HG03442 (cell line): Measurements from ENCODE around the gene MAGI1.
"Not testable (repeated sequence)": the region's sequence is repeated elsewhere in the genome, so short reads cannot be mapped to it uniquely, and the experiment has no call there.

ENCODE experiments used
- ATAC-seq: cut with Tn5 transposase; IDR thresholded peaks from one replicate; pipeline ENCODE4 v1.9.1; 2021; ENCODE audit warnings: mild to moderate bottlenecking, moderate library complexity; ENCODE audit not compliant: unreplicated experiment

Gene MAGI1

GRCh38 chr3:65615329-65615728 is 423.4 kb downstream of the MAGI1 start:
- ATAC-seq, result no peak

DNA sequence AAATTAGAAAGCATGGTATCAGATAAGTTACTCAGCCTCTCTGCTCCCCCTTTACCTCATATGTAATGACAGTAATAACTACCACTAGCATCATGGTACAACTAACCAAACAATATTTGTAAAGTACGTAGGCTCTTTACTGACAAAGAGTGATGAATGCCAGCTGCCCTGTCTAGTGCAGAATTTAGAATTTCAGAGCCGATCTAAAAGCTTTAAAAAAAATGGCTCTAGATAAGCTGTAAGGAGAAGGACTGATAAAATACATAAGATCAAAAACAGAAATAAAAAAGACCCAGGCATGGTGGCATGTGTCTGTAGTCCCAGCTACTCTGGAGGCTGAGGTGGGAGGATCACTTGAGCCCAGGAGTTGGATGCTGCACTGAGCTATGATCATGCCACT is 424.1 kb downstream of the MAGI1 start:
- no peak for ATAC-seq

- ATAC-seq, result not testable (repeated sequence)
These were observed 430.7 kb downstream of the MAGI1 start for GRCh38 chr3:65607965-65608460.

- ATAC-seq, result no peak
These were observed 431.6 kb downstream of the MAGI1 start for GRCh38 chr3:65607101-65607500.

GRCh38 chr3:65605876-65606432 is 432.8 kb downstream of the MAGI1 start:
- no peak for ATAC-seq

DNA sequence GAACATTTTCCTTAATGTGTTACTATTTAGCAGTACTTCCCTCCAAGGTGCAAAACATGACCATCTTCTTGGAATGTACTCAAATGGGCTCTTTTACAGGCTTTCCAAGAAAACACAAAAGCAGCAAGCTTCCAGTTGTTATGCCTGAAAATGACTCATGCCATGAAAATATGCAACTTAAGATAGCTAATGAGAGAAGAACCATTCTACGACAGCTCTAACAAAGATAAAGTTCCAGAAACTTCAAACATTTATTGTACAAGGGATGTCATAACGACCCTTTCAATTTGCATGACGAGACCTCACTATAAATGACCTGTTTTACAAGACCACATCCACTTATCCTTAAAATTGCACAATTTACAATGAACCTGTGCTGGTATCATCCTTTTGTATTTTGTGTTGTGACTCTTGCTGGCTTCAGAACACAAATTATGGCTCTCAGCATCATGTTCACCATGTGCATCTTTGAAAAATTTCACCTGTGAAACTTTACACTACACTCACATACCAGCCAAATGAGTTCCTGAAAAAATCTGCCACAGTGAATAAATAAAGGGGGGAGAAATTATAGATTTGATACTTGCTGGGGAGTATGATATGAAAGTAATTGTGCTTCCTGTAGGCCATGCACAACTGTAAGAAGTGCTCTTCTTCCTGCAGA is 433.7 kb downstream of the MAGI1 start:
- ATAC-seq, result no peak

DNA sequence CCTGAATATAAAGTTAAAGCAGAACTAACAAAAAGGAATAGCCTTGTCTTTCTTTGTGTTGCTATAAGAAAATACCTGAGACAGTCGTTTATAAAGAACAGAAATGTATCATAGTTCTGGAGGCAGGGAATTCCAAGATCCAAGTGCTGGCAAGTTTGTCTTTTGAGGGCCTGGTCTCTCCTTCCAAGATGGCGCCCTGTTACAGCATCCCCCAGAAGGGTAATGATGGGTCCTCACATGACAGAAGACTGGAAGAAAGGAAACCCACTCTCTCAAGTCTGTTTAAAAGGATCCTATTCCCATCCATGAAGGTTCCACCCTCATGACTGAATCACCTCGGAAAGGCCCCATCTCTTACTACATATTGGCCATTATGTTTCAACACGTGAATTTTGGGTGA is 435.1 kb downstream of the MAGI1 start:
- no peak for ATAC-seq

DNA sequence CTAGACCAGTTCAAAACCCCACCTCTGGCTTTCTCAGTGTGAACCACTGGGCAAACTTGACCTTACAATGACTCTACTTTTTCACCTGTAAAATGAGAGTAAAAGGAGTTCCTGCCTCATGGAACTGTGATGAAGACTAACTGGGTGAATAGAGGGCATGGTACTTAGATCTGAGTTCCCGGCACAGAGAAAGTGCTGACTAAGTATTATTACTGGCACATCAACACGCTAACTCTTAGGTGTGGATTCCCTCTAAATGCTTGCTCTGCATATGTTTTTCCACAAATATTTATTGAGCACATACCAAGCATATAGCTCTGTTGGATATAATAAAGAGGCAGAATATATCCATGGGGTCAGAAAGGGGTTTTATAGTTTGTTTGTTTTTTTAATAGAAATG is 437.8 kb downstream of the MAGI1 start:
- ATAC-seq, result no peak

GRCh38 chr3:65597952-65598413 is 440.7 kb downstream of the MAGI1 start:
- no peak for ATAC-seq

- no peak for ATAC-seq
These were observed 441.3 kb downstream of the MAGI1 start for GRCh38 chr3:65597226-65597951.

DNA sequence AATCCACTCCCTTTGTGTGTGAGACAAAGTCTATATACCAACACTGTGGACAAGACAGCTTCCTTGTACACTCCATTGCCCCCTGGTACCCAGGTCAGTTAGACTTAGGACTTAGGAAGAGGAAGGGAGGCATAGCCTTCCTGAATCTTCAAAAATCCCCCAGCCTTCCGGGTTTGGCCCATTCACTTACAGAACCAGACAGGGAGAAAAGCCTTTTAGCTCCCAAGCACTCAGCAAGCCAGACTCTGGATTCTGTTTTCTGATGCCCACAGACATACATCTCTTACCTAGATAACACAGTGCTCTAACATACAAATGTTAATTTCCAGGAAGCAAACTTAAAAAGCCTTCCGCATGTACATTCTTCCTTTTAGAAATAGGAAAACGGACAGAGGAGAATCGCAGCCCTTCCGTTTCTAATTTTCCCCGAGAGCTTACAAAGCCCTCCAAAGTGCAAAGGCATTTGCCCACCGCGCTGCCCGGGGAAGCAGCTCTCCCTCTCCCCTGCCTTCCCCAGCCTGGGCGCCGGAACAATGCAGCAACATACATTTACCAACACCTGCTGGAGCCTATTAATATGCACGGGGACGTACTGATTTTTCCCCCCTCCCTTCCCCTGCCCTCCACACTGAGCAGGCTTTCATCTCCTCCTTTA is 442.0 kb downstream of the MAGI1 start:
- ATAC-seq, result no peak

GRCh38 chr3:65596029-65596300 is 442.8 kb downstream of the MAGI1 start:
- ATAC-seq, result no peak

DNA sequence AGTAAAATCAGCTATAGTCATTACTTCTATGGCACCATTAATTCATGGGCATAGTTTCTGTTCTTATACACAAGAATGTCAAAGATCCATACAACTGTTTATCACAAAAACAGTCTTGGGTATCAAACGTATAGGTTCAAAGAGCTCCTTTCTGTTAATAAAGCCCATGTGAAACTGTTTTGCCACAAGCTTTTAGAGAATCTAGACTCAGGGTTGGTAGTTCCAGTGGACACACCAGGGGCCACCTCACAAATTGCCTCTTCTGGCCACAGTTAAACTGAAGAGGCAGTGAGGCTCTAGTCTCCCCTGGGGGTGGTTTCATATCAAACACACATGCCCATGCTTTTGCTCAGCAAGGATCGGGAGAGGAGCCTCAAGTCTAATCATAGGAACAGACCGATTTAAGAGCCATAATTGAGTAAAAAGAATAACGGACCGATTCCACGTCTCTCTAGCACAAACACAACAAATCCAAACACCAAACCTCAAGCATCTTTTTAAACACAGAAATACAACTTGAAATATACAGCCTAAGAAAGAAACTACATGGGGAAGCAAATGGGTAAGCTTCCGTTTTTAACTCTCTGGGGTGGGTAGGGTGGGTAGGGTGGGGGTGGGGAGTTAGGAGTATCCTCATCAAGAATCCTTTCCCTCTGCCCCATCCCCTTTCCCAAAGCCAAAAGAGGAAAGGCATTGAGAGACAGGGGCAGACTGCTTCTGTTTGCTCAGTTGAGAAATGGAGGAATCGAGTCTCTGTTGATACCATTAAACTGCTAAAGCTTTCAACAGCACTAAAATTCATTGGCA is 443.3 kb downstream of the MAGI1 start:
- ATAC-seq, result no peak

GRCh38 chr3:65593780-65594752 is 444.7 kb downstream of the MAGI1 start:
- no peak for ATAC-seq

DNA sequence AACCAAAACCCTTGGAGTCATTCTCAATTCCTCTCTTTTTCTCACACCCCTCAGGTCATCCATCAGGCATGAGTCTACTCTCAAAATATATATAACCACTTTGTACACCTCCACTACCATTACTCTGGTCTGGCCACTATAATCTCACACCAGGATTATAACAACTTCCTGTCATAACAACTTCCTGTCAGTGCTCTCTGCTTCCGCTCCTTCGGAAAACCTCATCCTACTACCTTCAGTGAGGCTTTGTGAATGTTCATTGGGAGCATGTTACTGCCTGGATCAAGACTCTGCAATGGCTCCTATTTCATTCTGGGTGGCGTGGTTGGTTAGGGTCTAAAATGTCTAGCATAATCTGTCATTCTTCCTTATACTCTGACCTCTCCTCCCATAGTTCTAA is 447.4 kb downstream of the MAGI1 start:
- ATAC-seq, result no peak

- no peak for ATAC-seq
These were observed 449.8 kb downstream of the MAGI1 start for GRCh38 chr3:65588884-65589283.

DNA sequence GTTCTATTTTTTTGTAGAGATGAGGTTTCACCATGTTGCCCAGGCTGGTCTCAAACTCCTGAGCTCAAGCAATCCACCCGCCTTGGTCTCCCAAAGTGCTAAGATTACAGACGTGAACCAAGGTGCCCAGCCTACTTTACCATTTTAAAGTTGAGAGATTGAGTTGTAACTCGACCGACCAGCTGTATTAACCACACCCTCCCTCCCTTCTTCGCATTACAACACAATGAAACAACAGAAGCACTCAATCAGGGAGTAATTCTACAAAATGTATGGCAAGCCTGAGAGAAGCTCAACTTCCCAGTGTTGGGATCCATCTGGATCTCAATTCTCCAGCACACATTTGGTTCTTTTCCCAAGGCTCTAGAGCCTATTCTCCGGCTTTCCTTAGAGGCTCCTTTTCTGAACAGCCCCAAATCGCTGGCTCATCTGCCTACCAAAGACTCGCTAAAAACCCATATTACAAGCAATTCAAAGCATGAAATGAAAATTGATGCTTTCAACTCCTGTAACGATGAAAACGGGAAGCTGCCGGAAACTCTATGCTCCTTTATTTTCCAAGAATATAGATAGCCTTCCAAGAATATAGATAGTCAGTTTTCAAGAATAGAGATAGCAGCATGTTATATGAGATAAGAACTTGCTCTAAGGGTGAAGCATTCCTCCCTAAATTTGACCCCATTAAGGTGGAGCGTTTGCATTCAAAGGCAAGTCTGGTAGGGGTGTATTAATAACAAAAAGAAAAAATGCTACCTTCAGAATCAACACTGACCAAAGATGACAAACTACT is 450.9 kb downstream of the MAGI1 start:
- no peak for ATAC-seq

DNA sequence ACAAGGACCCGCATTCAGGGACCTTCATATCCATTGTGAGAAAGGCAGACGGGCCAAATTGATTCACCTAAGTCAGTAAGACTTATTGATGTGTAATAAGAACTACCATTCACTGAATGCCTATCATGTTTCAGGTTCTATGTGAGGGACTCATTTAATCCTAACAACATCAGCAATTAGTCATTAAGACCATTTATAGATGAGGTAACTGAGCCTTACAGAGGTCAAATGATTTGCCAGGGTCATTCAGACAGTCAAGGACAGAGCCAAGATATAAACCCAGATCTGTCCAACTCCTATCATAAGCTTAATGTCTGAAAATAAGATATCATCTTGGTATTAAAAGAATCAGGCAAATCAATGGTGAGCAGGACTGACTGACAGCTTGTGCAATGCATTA is 453.8 kb downstream of the MAGI1 start:
- ATAC-seq, result no peak

DNA sequence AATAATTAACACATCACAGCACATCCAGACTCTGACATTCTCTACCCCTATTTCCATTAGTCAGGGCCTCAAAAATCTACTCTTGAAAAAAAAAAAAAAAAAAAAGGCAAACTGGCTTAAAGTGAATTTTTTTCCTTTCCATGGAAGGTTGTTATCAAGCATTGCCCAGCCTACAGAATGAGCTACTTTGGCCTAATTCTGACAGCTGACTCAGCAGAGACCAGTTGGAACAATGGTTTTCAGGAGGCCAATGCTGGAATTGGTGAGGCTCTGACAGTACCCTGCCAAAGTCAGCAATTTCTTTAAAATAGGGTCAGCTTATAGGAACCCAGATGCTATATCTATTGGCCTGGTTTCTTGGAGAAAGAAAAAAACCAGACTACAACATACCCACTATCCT is 454.7 kb downstream of the MAGI1 start:
- no peak for ATAC-seq
